Endothelial cell of umbilical vein (primary cell): Measurements from ENCODE around the gene SGCD. TPM values are rescaled to one million over a fixed set of nuclear protein-coding genes. Genes with fewer than 3 reads are reported as not detected.

Source experiments
- BruUV-seq: library from RNA; stranded (reverse); fragments of 400-500 nt; replicated peaks from 2 replicates; lab custom pipeline; 2021; lab: Mats Ljungman, UMichigan
- CTCF ChIA-PET: fragments of 300-600, 350-600 bp; sonication (Branson Sonifier 250); formaldehyde crosslinking; loops from one replicate; lab custom pipeline; 2021; ENCODE audit warnings: antibody characterized with exemption, inconsistent platforms; lab: Charles Lee
- POLR2A ChIA-PET: fragments of 300-600, 350-600 bp; sonication (Branson Sonifier 250); formaldehyde crosslinking; loops from one replicate; lab custom pipeline; 2021; ENCODE audit warnings: antibody characterized with exemption, inconsistent platforms; lab: Charles Lee
- DNase-seq: peaks from one replicate; pipeline ENCODE4 v3.0.0-alpha.2; 2011; ENCODE audit warnings: low read depth, low spot score
- FAIRE-seq: peaks from 2 replicates; lab custom pipeline; 2011; peaks lifted over from hg19 to GRCh38; lab: Jason Lieb, UNC
- H2AFZ ChIP-seq: 2 replicates; pipeline ENCODE4 v1.6.0; 2012; ENCODE audit warnings: low read depth, low read length, control low read depth, inconsistent platforms
- H3K27ac ChIP-seq: 2 replicates; pipeline ENCODE4 v1.5.1; 2011; ENCODE audit warnings: low read depth, mild to moderate bottlenecking, control low read depth, low read length, moderate library complexity; ENCODE audit not compliant: insufficient read depth
- H3K27me3 ChIP-seq, 2 experiments: 2 replicates each; pipeline versions ENCODE4 v1.6.0 to v1.6.1; 2011; ENCODE audit warnings: low read length in 2 of 2, mixed read lengths in 1 of 2; ENCODE audit not compliant: control insufficient read depth in 2 of 2, insufficient read depth in 2 of 2
- H3K36me3 ChIP-seq, 2 experiments: 2 replicates in 1 of 2; 3 replicates in 1 of 2; pipeline ENCODE4 v1.5.1; 2011; ENCODE audit warnings: low read length in 2 of 2, mild to moderate bottlenecking in 1 of 2, moderate library complexity in 1 of 2; ENCODE audit not compliant: control insufficient read depth in 2 of 2, insufficient read depth in 2 of 2; ENCODE audit errors: extremely low read depth in 1 of 2
- H3K4me1 ChIP-seq: 3 replicates; pipeline ENCODE4 v1.5.1; 2011; ENCODE audit warnings: mild to moderate bottlenecking, low read length; ENCODE audit not compliant: control insufficient read depth, insufficient read depth; ENCODE audit errors: extremely low read depth
- H3K4me2 ChIP-seq: 2 replicates; pipeline ENCODE4 v1.6.1; 2011; ENCODE audit warnings: low read length, control low read depth, mixed read lengths; ENCODE audit not compliant: insufficient read depth
- H3K4me3 ChIP-seq, 3 experiments: fragments of 200-600 bp in 1 of 3; sonication (generic), shearing (Covaris generic) in 1 of 3; replicated peaks in 1 of 3; 2 replicates each; pipeline ENCODE4 v1.5.1; 2011 to 2016; ENCODE audit warnings: control low read depth in 3 of 3, low read length in 3 of 3, mild to moderate bottlenecking in 2 of 3, inconsistent platforms in 1 of 3, low read depth in 1 of 3, moderate library complexity in 1 of 3; ENCODE audit not compliant: insufficient read depth in 1 of 3
- H3K79me2 ChIP-seq: 2 replicates; pipeline ENCODE4 v1.6.0; 2012; ENCODE audit warnings: low read length, inconsistent platforms; ENCODE audit not compliant: control insufficient read depth, insufficient read depth
- H3K9ac ChIP-seq: replicated peaks from 2 replicates; pipeline ENCODE3; 2011; ENCODE audit warnings: low read length, control low read depth; ENCODE audit not compliant: insufficient read depth; ENCODE audit errors: extremely low read depth
- H3K9me1 ChIP-seq: replicated peaks from 3 replicates; pipeline ENCODE4 v1.6.0; 2011; ENCODE audit warnings: mild to moderate bottlenecking, low read length; ENCODE audit not compliant: control insufficient read depth, insufficient read depth; ENCODE audit errors: extremely low read depth
- H3K9me3 ChIP-seq: replicated peaks from 2 replicates; pipeline ENCODE4 v1.5.1; 2012; ENCODE audit warnings: low read length, inconsistent platforms; ENCODE audit not compliant: control insufficient read depth, insufficient read depth
- H4K20me1 ChIP-seq: replicated peaks from 2 replicates; pipeline ENCODE3; 2011; ENCODE audit warnings: mild to moderate bottlenecking, low read length; ENCODE audit not compliant: control insufficient read depth, insufficient read depth; ENCODE audit errors: extremely low read depth
- CTCF ChIP-seq, 2 donors: IDR thresholded peaks; 1 replicate in 1 of 2; 2 replicates in 1 of 2; pipeline ENCODE4 v1.5.1; 2011; ENCODE audit warnings: low read length in 2 of 2, mild to moderate bottlenecking in 2 of 2, moderate library complexity in 2 of 2, control low read depth in 1 of 2, inconsistent platforms in 1 of 2, low read depth in 1 of 2; ENCODE audit not compliant: insufficient read depth in 1 of 2; ENCODE audit errors: extremely low read depth in 1 of 2
- FOS ChIP-seq: IDR thresholded peaks from 2 replicates; pipeline ENCODE4 v1.6.1; 2011; ENCODE audit warnings: mild to moderate bottlenecking, low read length, moderate library complexity, borderline replicate concordance; ENCODE audit not compliant: insufficient read depth
- GATA2 ChIP-seq: IDR thresholded peaks from 2 replicates; pipeline ENCODE4 v1.7.0; 2011; ENCODE audit warnings: low read depth, mild to moderate bottlenecking, moderate library complexity, mixed read lengths, low read length; ENCODE audit not compliant: insufficient read length, insufficient read depth
- MAX ChIP-seq: IDR thresholded peaks from 2 replicates; pipeline ENCODE4 v1.6.1; 2011; ENCODE audit not compliant: insufficient read depth, insufficient read length
- MYC ChIP-seq: IDR thresholded peaks from one replicate; pipeline ENCODE4 v1.6.1; 2011; ENCODE audit warnings: mild to moderate bottlenecking, low read depth, low read length
- POLR2A ChIP-seq: IDR thresholded peaks from 2 replicates; pipeline ENCODE4 v1.6.1; 2012; ENCODE audit warnings: low read depth, mild to moderate bottlenecking, control low read depth, low read length
- POLR2AphosphoS5 ChIP-seq: IDR thresholded peaks from 2 replicates; pipeline ENCODE4 v1.6.1; 2012; ENCODE audit warnings: low read depth, mild to moderate bottlenecking, control low read depth, low read length, moderate library complexity; ENCODE audit not compliant: insufficient read depth
- dilution Hi-C: fragments of 300-500 bp; cut with MboI; formaldehyde crosslinking; loops from one replicate; pipeline ENCODE4 v1.15.0; 2019; ENCODE audit warnings: low sequenced_read_pairs; ENCODE audit not compliant: extremely low pct_ligation_motif_present
- intact Hi-C: fragments of 100-400 bp; cut with micrococcal nuclease; formaldehyde crosslinking; loops from one replicate; pipeline ENCODE4 v1.10.0; 2022
- polyA plus RNA-seq, 4 experiments: library from polyadenylated mRNA; depleted of rRNA in 3 of 4; stranded (reverse) in 3 of 4; unstranded in 1 of 4; fragments of >200 nt; gene quantifications; 2 replicates each; pipeline versions ENCODE4 v1.2.1 to v1.2.3, GENCODE V29; 2011 to 2012; ENCODE audit warnings: missing spikeins in 1 of 4
- total RNA-seq: library from RNA; stranded (reverse); gene quantifications from 2 replicates; pipeline ENCODE4 v1.2.3, GENCODE V29; 2021

Gene SGCD
- total and polyA plus RNA-seq, 2 donors (not counting 3 experiments of a cell fraction or from before 2014, with no cell fraction given): not detected

- Histone ChIP-seq H3K27me3 (no peaks in the 10 kb centered on the region), H3K79me2 (no peaks in the 10 kb centered on the region), H3K4me1 (no peaks in the 10 kb centered on the region), H3K9me3 (peaks cover 4% of the 10 kb centered on the region), H3K9ac (no peak overlapping the region), H3K4me3 (no peak overlapping the region), H3K36me3 (no peaks in the 10 kb centered on the region), H2AFZ (no peak overlapping the region), H3K9me1 (no peaks in the 10 kb centered on the region), H4K20me1 (no peaks in the 10 kb centered on the region), H3K27ac (no peak overlapping the region), H3K4me2 (no peak overlapping the region)
- no TSS peak for BruUV-seq
- CTCF ChIA-PET: no interaction called here
- FAIRE-seq: no peak
- DNase-seq: no peak
- intact Hi-C loops: no loop called here
- POLR2A ChIA-PET: no interaction called here
- dilution Hi-C loops: no loop called here
- TF ChIP-seq POLR2AphosphoS5 (no peak), FOS (no peak), MAX (no peak), GATA2 (no peak), POLR2A (no peak), MYC (no peak), CTCF (IDR thresholded peaks at IDR 0.05; ENCODE audit: extremely low read depth in 1 of 2, insufficient read depth in 1 of 2, low read depth in 1 of 2, low read length in 2 of 2) (no peak)
These were observed 188.2 kb downstream of the SGCD start for GRCh38 chr5:156515121-156515520.
